ENCODE measurements around the gene PSEN1.

PSEN1 gene

GRCh38 chr14:73235531-73236155 is 99.3 kb downstream of the PSEN1 start:
- H3K27me3 ChIP-seq (ENCODE audit: insufficient read depth, poor library complexity, severe bottlenecking) = peaks cover 14% of the 10 kb centered on the region

GRCh38 chr14:73236157-73236556 is 99.8 kb downstream of the PSEN1 start:
- Histone ChIP-seq H3K27ac (replicated peaks) (no peak overlapping the region), H3K27me3 (ENCODE audit: insufficient read depth, poor library complexity, severe bottlenecking) (peaks cover 14% of the 10 kb centered on the region)
- no peak for TF ChIP-seq REST (IDR thresholded peaks at IDR 0.05; ENCODE audit: insufficient replicate concordance, low read depth)
- no peak for TF ChIP-seq GABPA (IDR thresholded peaks at IDR 0.05; ENCODE audit: low read depth)
- no peak for TF ChIP-seq SPI1 (IDR thresholded peaks at IDR 0.05; ENCODE audit: borderline replicate concordance, low read depth)
- TF ChIP-seq CTCF (IDR thresholded peaks at IDR 0.05; ENCODE audit: insufficient read depth, low read length) = no peak
- no peak for TF ChIP-seq POLR2AphosphoS5 (IDR thresholded peaks at IDR 0.05; ENCODE audit: low read depth)

More at GRCh38 chr14:73235531-73236155, 99.3 kb downstream of the PSEN1 start:
- no peak for DNase-seq (ENCODE audit: low read depth in 1 of 2, low spot score in 1 of 2)
- TF ChIP-seq REST (IDR thresholded peaks at IDR 0.05; ENCODE audit: insufficient replicate concordance, low read depth) (no peak), SPI1 (IDR thresholded peaks at IDR 0.05; ENCODE audit: borderline replicate concordance, low read depth) (no peak), POLR2AphosphoS5 (IDR thresholded peaks at IDR 0.05; ENCODE audit: low read depth) (no peak), CTCF (IDR thresholded peaks at IDR 0.05; ENCODE audit: insufficient read depth, low read length) (no peak), GABPA (IDR thresholded peaks at IDR 0.05; ENCODE audit: low read depth) (no peak)
- Histone ChIP-seq H3K4me3 (replicated peaks; ENCODE audit: insufficient read depth, low read length) (no peak overlapping the region), H3K27ac (replicated peaks) (no peak overlapping the region)

GRCh38 chr14:73236752-73237218 is 100.5 kb downstream of the PSEN1 start:
- TF ChIP-seq CTCF (IDR thresholded peaks at IDR 0.05; ENCODE audit: insufficient read depth, low read length) (no peak), GABPA (IDR thresholded peaks at IDR 0.05; ENCODE audit: low read depth) (no peak), SPI1 (IDR thresholded peaks at IDR 0.05; ENCODE audit: borderline replicate concordance, low read depth) (no peak), REST (IDR thresholded peaks at IDR 0.05; ENCODE audit: insufficient replicate concordance, low read depth) (no peak), POLR2AphosphoS5 (IDR thresholded peaks at IDR 0.05; ENCODE audit: low read depth) (no peak)
- no peak for DNase-seq (ENCODE audit: low read depth in 1 of 2, low spot score in 1 of 2)
- no peak overlapping the region for H3K4me3 ChIP-seq (replicated peaks; ENCODE audit: insufficient read depth, low read length)
- H3K27me3 ChIP-seq (ENCODE audit: insufficient read depth, poor library complexity, severe bottlenecking) = peaks cover 14% of the 10 kb centered on the region
- H3K27ac ChIP-seq (replicated peaks) = no peak overlapping the region

More at GRCh38 chr14:73236157-73236556, 99.8 kb downstream of the PSEN1 start:
- no peak overlapping the region for H3K4me3 ChIP-seq (replicated peaks; ENCODE audit: insufficient read depth, low read length)
- no peak for DNase-seq (ENCODE audit: low read depth in 1 of 2, low spot score in 1 of 2)

Data from HL-60 (cell line).